ENCODE results near the gene NEIL3.

GRCh38 chr4:177290780-177291179 lies 18.9 kb upstream of the NEIL3 start:
- TF ChIP-seq POLR2A (IDR thresholded peaks at IDR 0.05) (no peak), CTCF (IDR thresholded peaks at IDR 0.05 in 8 of 11, conservative IDR thresholded peaks at IDR 0.05 in 3 of 11) (no peak), POLR2AphosphoS5 (IDR thresholded peaks at IDR 0.05) (no peak)
